ENCODE measurements around the gene MORC2. TPM values are rescaled to one million over a fixed set of nuclear protein-coding genes. Genes with fewer than 3 reads are reported as not detected.

MORC2 gene
- total RNA-seq = 10 to 100 TPM; 18.2 to 24.4 (median 21.0) TPM
- polyA plus RNA-seq = 10 to 100 TPM; 19.2 to 24.7 (median 24.5) TPM
- long read RNA-seq, donor 1, partial matches to known transcripts = 0 of 1 reads
- long read RNA-seq, donor 1, other reads (novel, unspliced or antisense) = 0 of 1 reads
- long read RNA-seq, donor 2 = 0 reads

- H3K4me1 ChIP-seq = peaks cover 18 to 76% (median 45%) of the 10 kb centered on the region in 6 donors
- peak within 1 kb of the TSS; percentile 93 to 98 (median 98) for H3K27ac ChIP-seq
- peaks cover 2 to 30% (median 22%) of the 10 kb centered on the region in 6 donors for H3K36me3 ChIP-seq
- no peak for DNase-seq
- no peaks in the 10 kb centered on the region for H3K27me3 ChIP-seq (replicated peaks in 1 of 7)
- intact Hi-C loops (cut with DNase I; ENCODE audit: low total_unique reads) = loop anchor here (5.0 kb wide), 1 partner anchor 114 kb away; the partner anchor contains the start of gene SMTN
- peak within 1 kb of the TSS; percentile 74 to 91 (median 84) for H3K4me3 ChIP-seq
- TF ChIP-seq POLR2A (IDR thresholded peaks at IDR 0.05) (no peak), POLR2AphosphoS5 (IDR thresholded peaks at IDR 0.05) (no peak), CTCF (IDR thresholded peaks at IDR 0.05 in 8 of 11, conservative IDR thresholded peaks at IDR 0.05 in 3 of 11) (no peak)
- WGBS, 5 donors = 20 to 34% (median 22%) methylated on average over 30 to 53 of the region's 53 CpGs
- peaks cover 0 to 51% (median 34%) of the 10 kb centered on the region in 8 donors for H3K9me3 ChIP-seq
Measured at GRCh38 chr22:30968015-30968923, at the start of gene MORC2. TSS of gene MORC2 (minus strand) at chr22:30968774. CDS start at chr22:30967889, 885 bp downstream.

DNA sequence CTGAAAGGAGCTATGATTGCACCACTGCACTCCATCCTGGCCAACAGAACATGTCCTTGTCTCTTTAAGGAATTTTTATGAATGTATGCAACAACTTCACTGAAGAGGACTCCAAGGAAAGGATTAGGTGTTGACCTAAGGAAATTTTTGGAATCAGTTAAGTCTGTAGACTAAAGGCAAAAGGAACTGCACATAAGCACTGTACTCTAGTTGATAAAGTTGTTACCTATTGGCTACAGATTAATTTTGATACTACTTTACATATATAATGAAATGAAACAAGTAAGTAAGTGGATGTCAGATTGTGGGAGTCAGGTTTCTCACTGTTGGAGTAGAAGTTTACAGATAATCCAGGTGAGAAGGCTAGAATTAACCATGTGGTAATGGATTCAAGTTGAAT, 37.0 kb upstream of the MORC2 start:
- Histone ChIP-seq H3K9me3 (peaks cover 5 to 31% (median 21%) of the 10 kb centered on the region in 8 donors), H3K27ac (no peak overlapping the region), H3K36me3 (no peaks in the 10 kb centered on the region), H3K4me1 (no peaks in the 10 kb centered on the region), H3K27me3 (replicated peaks in 1 of 7) (peaks cover 0 to 14% (median 0%) of the 10 kb centered on the region in 7 donors), H3K4me3 (no peak overlapping the region)
- TF ChIP-seq POLR2AphosphoS5 (IDR thresholded peaks at IDR 0.05) (no peak), CTCF (IDR thresholded peaks at IDR 0.05 in 8 of 11, conservative IDR thresholded peaks at IDR 0.05 in 3 of 11) (no peak), POLR2A (IDR thresholded peaks at IDR 0.05) (no peak)
- DNase-seq = no peak
- intact Hi-C loops (cut with DNase I; ENCODE audit: low total_unique reads) = no loop called here

GRCh38 chr22:31001124-31001770, 32.7 kb upstream of the MORC2 start:
- WGBS, 5 donors = 76 to 87% (median 81%) methylated on average over 6 of the region's 6 CpGs
- Histone ChIP-seq H3K4me1 (peaks cover 0 to 11% (median 3%) of the 10 kb centered on the region in 6 donors), H3K27me3 (replicated peaks in 1 of 7) (peaks cover 0 to 14% (median 0%) of the 10 kb centered on the region in 7 donors), H3K9me3 (peaks cover 5 to 20% (median 19%) of the 10 kb centered on the region in 8 donors), H3K27ac (no peak overlapping the region), H3K36me3 (no peaks in the 10 kb centered on the region), H3K4me3 (no peak overlapping the region)
- no peak for TF ChIP-seq CTCF (IDR thresholded peaks at IDR 0.05 in 8 of 11, conservative IDR thresholded peaks at IDR 0.05 in 3 of 11)
- TF ChIP-seq POLR2A (IDR thresholded peaks at IDR 0.05) = no peak
- no peak for TF ChIP-seq POLR2AphosphoS5 (IDR thresholded peaks at IDR 0.05)
- intact Hi-C loops (cut with DNase I; ENCODE audit: low total_unique reads) = no loop called here
- DNase-seq = no peak
